Measurements from ENCODE around the gene IL1RN. TPM values are rescaled to one million over a fixed set of nuclear protein-coding genes. Genes with fewer than 3 reads are reported as not detected.

IL1RN gene
- total and polyA plus RNA-seq, 8 donors: 0.87 to 220 (median 28.5) TPM; not detected in 2

DNA sequence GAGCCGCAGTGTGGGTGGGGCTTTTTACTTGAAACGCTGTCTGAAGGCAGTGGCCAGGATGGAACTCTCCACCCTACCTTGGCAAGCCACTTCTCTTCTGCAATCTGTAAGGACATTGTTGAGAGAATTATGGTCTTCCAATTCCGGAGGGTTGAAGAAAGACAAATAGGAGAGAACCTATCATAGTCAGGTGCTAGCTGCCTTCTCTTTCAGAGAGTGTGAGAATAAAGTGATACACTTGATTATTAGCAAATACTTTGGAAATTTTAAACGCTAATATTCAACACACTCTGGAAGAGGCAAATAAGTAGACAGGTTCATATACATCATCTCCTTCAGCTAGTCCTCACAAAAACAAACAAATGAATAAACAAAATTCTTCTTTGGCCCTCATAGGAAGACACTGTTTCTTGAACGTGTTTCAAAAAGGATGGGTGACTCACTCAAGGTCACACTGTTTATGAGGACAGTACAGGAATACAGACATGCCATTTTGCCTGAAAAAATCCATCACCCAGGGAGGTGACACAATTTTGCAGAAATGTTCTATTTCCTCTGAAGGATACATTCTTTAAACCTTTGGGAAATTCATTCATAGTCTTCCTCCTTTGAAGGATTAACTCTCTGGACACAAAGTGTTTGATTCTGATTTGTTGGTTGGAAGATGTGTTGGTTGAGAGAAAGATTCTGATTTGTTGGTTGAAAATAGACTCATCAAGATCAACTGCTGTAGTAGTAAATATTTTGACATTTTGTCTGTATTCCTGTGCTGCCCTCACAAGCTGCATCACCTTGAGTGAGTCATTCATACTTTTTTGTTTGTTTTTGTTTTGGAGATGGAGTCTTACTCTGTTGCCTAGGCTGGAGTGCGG lies 2.2 kb upstream of the IL1RN start:
- H3K4me3 ChIP-seq: no peak overlapping the region
- H3K27me3 ChIP-seq: no peaks in the 10 kb centered on the region
- peaks cover 0 to 30% (median 8%) of the 10 kb centered on the region in 4 donors for H3K4me1 ChIP-seq
- H3K36me3 ChIP-seq: peaks cover 0 to 12% (median 0%) of the 10 kb centered on the region in 4 donors
- no peak for TF ChIP-seq POLR2AphosphoS5 (IDR thresholded peaks at IDR 0.05)
- no peak for TF ChIP-seq POLR2A (IDR thresholded peaks at IDR 0.05)
- TF ChIP-seq, protein P1, sequence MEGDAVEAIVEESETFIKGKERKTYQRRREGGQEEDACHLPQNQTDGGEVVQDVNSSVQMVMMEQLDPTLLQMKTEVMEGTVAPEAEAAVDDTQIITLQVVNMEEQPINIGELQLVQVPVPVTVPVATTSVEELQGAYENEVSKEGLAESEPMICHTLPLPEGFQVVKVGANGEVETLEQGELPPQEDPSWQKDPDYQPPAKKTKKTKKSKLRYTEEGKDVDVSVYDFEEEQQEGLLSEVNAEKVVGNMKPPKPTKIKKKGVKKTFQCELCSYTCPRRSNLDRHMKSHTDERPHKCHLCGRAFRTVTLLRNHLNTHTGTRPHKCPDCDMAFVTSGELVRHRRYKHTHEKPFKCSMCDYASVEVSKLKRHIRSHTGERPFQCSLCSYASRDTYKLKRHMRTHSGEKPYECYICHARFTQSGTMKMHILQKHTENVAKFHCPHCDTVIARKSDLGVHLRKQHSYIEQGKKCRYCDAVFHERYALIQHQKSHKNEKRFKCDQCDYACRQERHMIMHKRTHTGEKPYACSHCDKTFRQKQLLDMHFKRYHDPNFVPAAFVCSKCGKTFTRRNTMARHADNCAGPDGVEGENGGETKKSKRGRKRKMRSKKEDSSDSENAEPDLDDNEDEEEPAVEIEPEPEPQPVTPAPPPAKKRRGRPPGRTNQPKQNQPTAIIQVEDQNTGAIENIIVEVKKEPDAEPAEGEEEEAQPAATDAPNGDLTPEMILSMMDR (IDR thresholded peaks at IDR 0.05): no peak
- TF ChIP-seq EP300 (IDR thresholded peaks at IDR 0.05): no peak
- no peaks in the 10 kb centered on the region for H3K9me3 ChIP-seq
- WGBS, 5 donors: 47 to 60% (median 55%) methylated on average over 6 of the region's 6 CpGs
- H3K27ac ChIP-seq: peak overlapping the region; percentile 23 to 66 (median 49)
- intact Hi-C loops (cut with DNase I; ENCODE audit: low total_unique reads): no loop called here
- DNase-seq: no peak

DNA sequence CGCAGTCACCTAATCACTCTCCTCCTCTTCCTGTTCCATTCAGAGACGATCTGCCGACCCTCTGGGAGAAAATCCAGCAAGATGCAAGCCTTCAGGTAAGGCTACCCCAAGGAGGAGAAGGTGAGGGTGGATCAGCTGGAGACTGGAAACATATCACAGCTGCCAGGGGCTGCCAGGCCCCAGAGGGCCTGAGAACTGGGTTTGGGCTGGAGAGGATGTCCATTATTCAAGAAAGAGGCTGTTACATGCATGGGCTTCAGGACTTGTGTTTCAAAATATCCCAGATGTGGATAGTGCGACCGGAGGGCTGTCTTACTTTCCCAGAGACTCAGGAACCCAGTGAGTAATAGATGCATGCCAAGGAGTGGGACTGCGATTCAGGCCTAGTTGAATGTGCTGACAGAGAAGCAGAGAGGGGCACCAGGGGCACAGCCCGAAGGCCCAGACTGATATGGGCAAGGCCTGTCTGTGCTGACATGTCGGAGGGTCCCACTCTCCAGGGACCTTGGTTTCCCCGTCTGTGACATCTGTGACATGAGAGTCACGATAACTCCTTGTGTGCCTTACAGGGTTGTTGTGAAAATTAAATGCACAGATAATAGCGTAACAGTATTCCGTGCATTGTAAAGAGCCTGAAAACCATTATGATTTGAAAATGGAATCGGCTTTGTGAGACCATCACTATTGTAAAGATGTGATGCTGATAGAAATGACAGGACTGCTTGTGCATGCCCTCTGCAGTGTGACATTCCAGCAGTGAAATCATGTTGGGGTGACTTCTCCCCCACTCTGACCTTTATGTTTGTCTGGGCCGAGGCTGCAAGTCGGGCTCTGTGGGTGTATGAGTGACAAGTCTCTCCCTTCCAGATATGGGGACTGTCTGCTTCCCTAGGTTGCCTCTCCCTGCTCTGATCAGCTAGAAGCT lies 510 bp downstream of the IL1RN start:
- H3K27ac ChIP-seq: peak overlapping the region in 2 of 5 donors; percentile 37 to 53
- H3K36me3 ChIP-seq: peaks cover 0 to 35% (median 4%) of the 10 kb centered on the region in 4 donors
- H3K27me3 ChIP-seq: no peaks in the 10 kb centered on the region
- no peaks in the 10 kb centered on the region for H3K9me3 ChIP-seq
- intact Hi-C loops (cut with DNase I; ENCODE audit: low total_unique reads): no loop called here
- H3K4me3 ChIP-seq: peak overlapping the region in 2 of 4 donors; percentile 15 to 34
- peaks cover 0 to 30% (median 8%) of the 10 kb centered on the region in 4 donors for H3K4me1 ChIP-seq
- TF ChIP-seq, protein P1 (IDR thresholded peaks at IDR 0.05): no peak
- TF ChIP-seq POLR2AphosphoS5 (IDR thresholded peaks at IDR 0.05) (no peak), EP300 (IDR thresholded peaks at IDR 0.05) (no peak), POLR2A (IDR thresholded peaks at IDR 0.05) (no peak)
- WGBS, 5 donors: 75 to 85% (median 82%) methylated on average over 15 of the region's 15 CpGs
- no peak for DNase-seq

DNA sequence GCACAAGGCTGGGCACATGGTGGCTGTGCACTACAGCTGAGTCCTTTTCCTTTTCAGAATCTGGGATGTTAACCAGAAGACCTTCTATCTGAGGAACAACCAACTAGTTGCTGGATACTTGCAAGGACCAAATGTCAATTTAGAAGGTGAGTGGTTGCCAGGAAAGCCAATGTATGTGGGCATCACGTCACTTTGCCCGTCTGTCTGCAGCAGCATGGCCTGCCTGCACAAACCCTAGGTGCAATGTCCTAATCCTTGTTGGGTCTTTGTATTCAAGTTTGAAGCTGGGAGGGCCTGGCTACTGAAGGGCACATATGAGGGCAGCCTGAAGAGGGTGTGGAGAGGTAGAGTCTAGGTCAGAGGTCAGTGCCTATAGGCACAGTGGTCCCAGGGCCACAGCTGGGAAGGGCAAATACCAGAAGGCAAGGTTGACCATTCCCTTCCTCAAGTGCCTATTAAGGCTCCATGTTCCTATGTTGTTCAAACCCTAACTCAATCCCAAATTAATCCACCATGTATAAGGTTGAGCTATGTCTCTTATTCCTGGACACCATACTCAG lies 2.2 kb downstream of the IL1RN start:
- peak overlapping the region in 1 of 4 donors; percentile 15 for H3K4me3 ChIP-seq
- intact Hi-C loops (cut with DNase I; ENCODE audit: low total_unique reads): loop anchor here (10.0 kb wide), 1 partner anchor 245 kb away; no protein-coding TSS in a partner anchor
- 66 to 100% (median 93%) methylated on average over 2 of the region's 2 CpGs for WGBS, 5 donors

More for the DNA sequence above, 2.2 kb downstream of the IL1RN start:
- Histone ChIP-seq H3K36me3 (peaks cover 0 to 42% (median 5%) of the 10 kb centered on the region in 4 donors), H3K4me1 (peaks cover 0 to 14% (median 5%) of the 10 kb centered on the region in 4 donors), H3K27ac (no peak overlapping the region), H3K9me3 (no peaks in the 10 kb centered on the region), H3K27me3 (no peaks in the 10 kb centered on the region)
- TF ChIP-seq EP300 (IDR thresholded peaks at IDR 0.05) (no peak), POLR2AphosphoS5 (IDR thresholded peaks at IDR 0.05) (no peak), POLR2A (IDR thresholded peaks at IDR 0.05) (no peak)
- TF ChIP-seq, protein P1 (IDR thresholded peaks at IDR 0.05): no peak
- DNase-seq: no peak
